ENCODE results near the gene FBXW2. TPM values are rescaled to one million over a fixed set of nuclear protein-coding genes. Genes with fewer than 3 reads are reported as not detected.
"Not testable (repeated sequence)": the region's sequence is repeated elsewhere in the genome, so short reads cannot be mapped to it uniquely, and the experiment has no call there.

The FBXW2 gene
- total RNA-seq, 6 experiments from 2014 or later = 26.5 to 42.5 (median 35.6) TPM

DNA sequence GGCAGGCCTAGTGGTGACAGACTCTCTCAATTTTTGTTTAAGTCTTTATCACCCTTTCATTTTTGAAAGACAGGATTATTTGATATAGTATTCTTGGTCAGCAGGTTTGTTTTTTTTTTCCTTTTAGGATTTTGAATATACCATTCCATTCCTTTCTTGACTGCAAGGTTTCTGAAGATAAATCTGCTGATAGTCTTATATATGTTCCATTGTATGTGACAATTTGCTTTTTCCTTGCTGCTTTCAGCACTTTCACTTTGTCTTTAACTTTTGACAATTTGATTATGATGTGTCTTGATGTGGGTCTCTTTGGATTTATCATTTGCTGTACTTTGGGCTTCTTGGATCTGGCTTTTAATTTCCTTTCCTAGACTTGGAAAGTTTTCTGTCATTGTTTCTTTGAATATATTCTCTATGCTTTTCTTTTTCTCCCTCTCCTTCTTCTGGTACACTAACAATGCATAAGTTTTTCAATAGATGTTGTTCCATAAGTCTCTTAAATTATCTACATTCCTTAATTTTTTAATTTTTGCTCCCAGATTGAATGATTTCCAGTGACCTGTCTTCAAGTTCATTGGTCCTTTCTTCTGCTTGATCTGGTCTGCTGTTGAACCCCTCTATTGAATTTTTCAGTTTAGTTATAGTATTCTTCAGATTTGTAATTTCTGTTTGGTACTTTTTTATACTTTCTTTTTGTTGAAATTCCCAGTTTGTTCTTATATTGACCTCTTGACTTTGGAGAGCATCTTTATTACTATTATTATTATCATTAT, 14.6 kb upstream of the FBXW2 start:
- no peak for DNase-seq
- Histone ChIP-seq H3K27ac (no peak overlapping the region), H3K4me3 (no peak overlapping the region), H3K9me3 (no peaks in the 10 kb centered on the region), H3K27me3 (no peaks in the 10 kb centered on the region), H3K4me1 (no peaks in the 10 kb centered on the region), H3K36me3 (peaks cover 0 to 2% (median 0%) of the 10 kb centered on the region in 4 donors)
- no peak for TF ChIP-seq POLR2A (IDR thresholded peaks at IDR 0.05)
- TF ChIP-seq, protein P1, sequence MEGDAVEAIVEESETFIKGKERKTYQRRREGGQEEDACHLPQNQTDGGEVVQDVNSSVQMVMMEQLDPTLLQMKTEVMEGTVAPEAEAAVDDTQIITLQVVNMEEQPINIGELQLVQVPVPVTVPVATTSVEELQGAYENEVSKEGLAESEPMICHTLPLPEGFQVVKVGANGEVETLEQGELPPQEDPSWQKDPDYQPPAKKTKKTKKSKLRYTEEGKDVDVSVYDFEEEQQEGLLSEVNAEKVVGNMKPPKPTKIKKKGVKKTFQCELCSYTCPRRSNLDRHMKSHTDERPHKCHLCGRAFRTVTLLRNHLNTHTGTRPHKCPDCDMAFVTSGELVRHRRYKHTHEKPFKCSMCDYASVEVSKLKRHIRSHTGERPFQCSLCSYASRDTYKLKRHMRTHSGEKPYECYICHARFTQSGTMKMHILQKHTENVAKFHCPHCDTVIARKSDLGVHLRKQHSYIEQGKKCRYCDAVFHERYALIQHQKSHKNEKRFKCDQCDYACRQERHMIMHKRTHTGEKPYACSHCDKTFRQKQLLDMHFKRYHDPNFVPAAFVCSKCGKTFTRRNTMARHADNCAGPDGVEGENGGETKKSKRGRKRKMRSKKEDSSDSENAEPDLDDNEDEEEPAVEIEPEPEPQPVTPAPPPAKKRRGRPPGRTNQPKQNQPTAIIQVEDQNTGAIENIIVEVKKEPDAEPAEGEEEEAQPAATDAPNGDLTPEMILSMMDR (IDR thresholded peaks at IDR 0.05) = no peak
- ATAC-seq = no peak
- intact Hi-C loops (cut with DNase I) = no loop called here

DNA sequence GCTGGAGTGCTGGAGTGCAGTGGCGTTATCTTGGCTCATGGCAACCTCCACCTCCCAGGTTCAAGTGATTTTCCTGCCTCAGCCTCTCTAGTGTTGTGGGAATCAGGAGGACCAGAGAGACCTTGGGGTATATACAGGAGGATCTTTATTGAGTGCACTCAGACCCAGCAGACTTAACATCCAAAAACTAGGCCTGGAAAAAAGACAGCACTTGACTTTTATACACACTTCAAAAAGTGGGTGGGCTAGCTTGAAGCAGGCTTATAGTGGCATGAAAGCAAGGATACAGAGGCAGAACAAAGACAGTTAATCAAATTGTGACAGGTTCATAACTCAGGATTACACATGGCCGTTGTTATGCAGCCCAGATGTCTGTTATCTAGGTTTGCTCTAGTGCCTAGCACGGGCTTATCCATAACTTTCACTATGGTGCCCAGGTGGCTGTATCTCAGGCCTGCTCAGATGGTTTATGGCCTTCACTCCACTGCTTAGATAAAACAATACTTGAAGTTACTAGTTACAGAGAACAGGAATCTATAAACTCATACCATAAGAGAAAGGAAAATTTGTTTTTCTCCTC, 11.7 kb upstream of the FBXW2 start:
- H3K27ac ChIP-seq; H3K4me3 ChIP-seq; DNase-seq; H3K27me3 ChIP-seq; intact Hi-C loops (cut with DNase I); H3K9me3 ChIP-seq; ATAC-seq; H3K4me1 ChIP-seq; H3K36me3 ChIP-seq: not testable (repeated sequence)
- 57% methylated on average over 3 of the region's 3 CpGs for WGBS (ENCODE audit: insufficient coverage, low coverage, low lambda C conversion rate, missing lambda C conversion rate)

DNA sequence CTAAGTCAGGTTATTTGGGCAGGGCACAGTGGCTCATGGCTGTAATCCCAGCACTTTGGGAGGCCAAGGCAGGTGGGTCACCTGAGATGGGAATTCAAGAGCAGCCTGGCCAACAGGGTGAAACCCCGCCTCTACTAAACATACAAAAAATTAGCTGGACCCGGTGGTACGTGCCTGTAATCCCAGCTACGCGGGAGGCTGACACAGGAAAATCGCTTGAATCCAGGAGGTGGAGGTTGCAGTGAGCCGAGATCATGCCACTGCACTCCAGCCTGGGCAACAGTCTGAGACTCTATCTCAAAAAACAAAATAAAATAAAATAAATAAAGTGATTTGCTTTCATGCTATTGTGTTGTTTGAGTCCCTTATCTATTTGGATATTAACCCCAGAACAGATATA, 8.2 kb upstream of the FBXW2 start:
- no peaks in the 10 kb centered on the region for H3K36me3 ChIP-seq
- intact Hi-C loops (cut with DNase I) = no loop called here
- no peaks in the 10 kb centered on the region for H3K9me3 ChIP-seq
- H3K27ac ChIP-seq = no peak overlapping the region
- DNase-seq (no peak), ATAC-seq (no peak)
- H3K4me1 ChIP-seq = no peaks in the 10 kb centered on the region
- TF ChIP-seq, protein P1 (IDR thresholded peaks at IDR 0.05) = no peak
- no peak for TF ChIP-seq POLR2A (IDR thresholded peaks at IDR 0.05)
- H3K27me3 ChIP-seq = no peaks in the 10 kb centered on the region
- 82% methylated on average over 6 of the region's 7 CpGs for WGBS (ENCODE audit: insufficient coverage, low coverage, low lambda C conversion rate, missing lambda C conversion rate)
- H3K4me3 ChIP-seq = no peak overlapping the region

DNA sequence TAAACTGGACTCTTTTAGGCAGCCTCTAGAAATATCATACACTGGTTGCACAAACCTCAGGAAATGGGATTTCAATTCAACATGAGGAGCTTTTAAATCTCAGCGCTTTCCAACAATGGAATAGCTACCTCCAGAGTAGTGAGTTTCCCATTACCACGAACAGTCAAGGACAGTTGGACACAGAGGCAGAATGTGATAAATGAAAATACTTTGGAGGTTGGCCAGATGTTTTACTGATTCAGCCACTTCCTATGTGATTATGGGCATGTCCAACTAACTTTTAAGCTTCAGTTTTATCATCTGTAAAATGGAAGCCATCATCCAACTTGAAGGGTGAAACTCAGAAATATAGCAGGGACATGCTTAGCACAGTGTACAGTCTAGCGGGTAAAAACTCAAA, 2.1 kb downstream of the FBXW2 start:
- ATAC-seq (no peak), DNase-seq (no peak)
- Histone ChIP-seq H3K4me3 (no peak overlapping the region), H3K9me3 (no peaks in the 10 kb centered on the region), H3K27ac (no peak overlapping the region), H3K4me1 (peaks cover 0 to 19% (median 0%) of the 10 kb centered on the region in 4 donors), H3K27me3 (no peaks in the 10 kb centered on the region), H3K36me3 (peaks cover 0 to 9% (median 1%) of the 10 kb centered on the region in 4 donors)
- TF ChIP-seq, protein P1 (IDR thresholded peaks at IDR 0.05) = no peak
- no peak for TF ChIP-seq POLR2A (IDR thresholded peaks at IDR 0.05)
- intact Hi-C loops (cut with DNase I) = no loop called here
- 67% methylated on average over 3 of the region's 3 CpGs for whole genome bisulfite sequencing (ENCODE audit: insufficient coverage, low coverage, low lambda C conversion rate, missing lambda C conversion rate)

DNA sequence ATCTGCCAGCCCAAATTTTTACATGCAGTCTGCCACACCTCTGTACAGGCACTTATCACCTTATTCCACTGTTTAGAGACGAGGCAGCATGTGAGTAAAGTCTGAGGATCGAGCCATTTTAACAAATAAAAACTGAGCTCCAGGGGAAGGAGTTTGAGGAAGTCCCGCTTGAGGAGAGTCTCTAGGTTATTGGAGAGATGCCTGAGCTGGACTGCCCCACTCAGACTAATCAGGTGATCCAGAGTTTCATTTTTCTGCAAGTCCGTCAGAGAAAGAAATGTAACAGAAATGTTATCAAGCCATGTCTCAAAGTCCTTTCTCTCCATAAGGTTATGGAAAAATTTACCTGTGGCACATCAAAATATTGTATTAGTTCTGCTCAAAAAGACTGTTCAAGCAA, 5.3 kb downstream of the FBXW2 start:
- peaks cover 0 to 27% (median 6%) of the 10 kb centered on the region in 4 donors for H3K4me1 ChIP-seq
- WGBS (ENCODE audit: insufficient coverage, low coverage, low lambda C conversion rate, missing lambda C conversion rate) = 72% methylated on average over 4 of the region's 4 CpGs
- ATAC-seq = no peak

More for the DNA sequence above, 5.3 kb downstream of the FBXW2 start:
- H3K9me3 ChIP-seq = no peaks in the 10 kb centered on the region
- peaks cover 0 to 9% (median 4%) of the 10 kb centered on the region in 4 donors for H3K36me3 ChIP-seq
- no peaks in the 10 kb centered on the region for H3K27me3 ChIP-seq
- H3K4me3 ChIP-seq = no peak overlapping the region
- TF ChIP-seq, protein P1 (IDR thresholded peaks at IDR 0.05) = no peak
- TF ChIP-seq POLR2A (IDR thresholded peaks at IDR 0.05) = no peak
- intact Hi-C loops (cut with DNase I) = no loop called here
- no peak overlapping the region for H3K27ac ChIP-seq
- no peak for DNase-seq
